Panc1 (cell line): Measurements from ENCODE around the gene DPYD. TPM values are rescaled to one million over a fixed set of nuclear protein-coding genes. Genes with fewer than 3 reads are reported as not detected.

ENCODE experiments used
- ATAC-seq: fragments of 200-7000 bp; cut with Tn5 transposase; 2 replicates; pipeline ENCODE4 v1.9.1; 2020; ENCODE audit warnings: mild to moderate bottlenecking, moderate library complexity
- BruUV-seq: library from RNA; stranded (reverse); fragments of 400-500 nt; replicated peaks from 2 replicates; lab custom pipeline; 2021; lab: Mats Ljungman, UMichigan
- CTCF ChIA-PET: fragments of 300-600 bp; sonication (Branson Sonifier 250); formaldehyde crosslinking; loops from one replicate; lab custom pipeline; 2022; ENCODE audit warnings: antibody characterized with exemption; lab: Charles Lee
- POLR2A ChIA-PET: fragments of 300-600 bp; sonication (Branson Sonifier 250); formaldehyde crosslinking; loops from one replicate; lab custom pipeline; 2022; ENCODE audit warnings: antibody characterized with exemption; lab: Charles Lee
- DNase-seq: peaks from one replicate; pipeline ENCODE4 v3.0.0-alpha.2; 2010; ENCODE audit warnings: low read depth, low spot score
- H3K27ac ChIP-seq: 2 replicates; pipeline ENCODE4 v1.5.1; 2011; ENCODE audit warnings: mild to moderate bottlenecking, low read length, inconsistent platforms
- H3K27me3 ChIP-seq: fragments of 200-500 bp; sonication (Bioruptor generic); 2 replicates; pipeline ENCODE4 v1.6.0; 2014; ENCODE audit warnings: low read length, inconsistent platforms; ENCODE audit not compliant: control insufficient read depth, insufficient read depth
- H3K36me3 ChIP-seq: fragments of 200-500 bp; sonication (Bioruptor generic); 2 replicates; pipeline ENCODE4 v1.5.1; 2014; ENCODE audit warnings: inconsistent platforms, mild to moderate bottlenecking, low read length, moderate library complexity; ENCODE audit not compliant: control insufficient read depth, insufficient read depth
- H3K4me1 ChIP-seq: 2 replicates; pipeline ENCODE4 v1.5.1; 2011; ENCODE audit warnings: inconsistent platforms, mild to moderate bottlenecking, low read length, moderate library complexity; ENCODE audit not compliant: control insufficient read depth, insufficient read depth
- H3K4me3 ChIP-seq, 2 experiments: 2 replicates each; pipeline ENCODE4 v1.5.1; 2011 to 2012; ENCODE audit warnings: low read depth in 2 of 2, low read length in 2 of 2, mild to moderate bottlenecking in 2 of 2, inconsistent platforms in 1 of 2, moderate library complexity in 1 of 2
- H3K9me3 ChIP-seq: fragments of 200-500 bp; sonication (Bioruptor generic); 2 replicates; pipeline ENCODE4 v1.5.1; 2014; ENCODE audit warnings: low read depth, mild to moderate bottlenecking, inconsistent platforms, low read length, moderate library complexity; ENCODE audit not compliant: control insufficient read depth, insufficient read depth
- POLR2AphosphoS5 ChIP-seq: IDR thresholded peaks from 2 replicates; pipeline ENCODE4 v1.6.1; 2012; ENCODE audit warnings: mild to moderate bottlenecking, low read depth, low read length, moderate library complexity
- REST ChIP-seq, 2 experiments: IDR thresholded peaks; 2 replicates each; pipeline ENCODE4 v1.6.1; 2011 to 2012; ENCODE audit warnings: low read depth in 2 of 2, control low read depth in 1 of 2, low read length in 1 of 2, mild to moderate bottlenecking in 1 of 2, moderate library complexity in 1 of 2; ENCODE audit not compliant: insufficient read depth in 1 of 2
- SIN3A ChIP-seq: IDR thresholded peaks from 2 replicates; pipeline ENCODE4 v1.6.1; 2012; ENCODE audit warnings: low read depth, mild to moderate bottlenecking, low read length, moderate library complexity, borderline replicate concordance; ENCODE audit not compliant: insufficient read depth
- TCF7L2 ChIP-seq: IDR thresholded peaks from 2 replicates; pipeline ENCODE4 v1.6.1; 2011; ENCODE audit warnings: mild to moderate bottlenecking, low read depth, low read length, inconsistent platforms
- in situ Hi-C: cut with HindIII; loops from 2 replicates; pipeline ENCODE4 v1.10.0; 2016; ENCODE audit warnings: low sequenced_read_pairs, low pct_unique_long_range_greater_than_20kb
- intact Hi-C: fragments of 100-400 bp; cut with micrococcal nuclease; formaldehyde crosslinking; loops from one replicate; pipeline ENCODE4 v1.10.0; 2022; ENCODE audit not compliant: unreplicated experiment
- total RNA-seq: library from RNA; stranded (reverse); gene quantifications from one replicate; pipeline ENCODE4 v1.2.1, GENCODE V29; 2021; ENCODE audit not compliant: unreplicated experiment
- TF ChIP-seq, protein P1 (sequence below): fragments of 450-650 bp; IDR thresholded peaks from 2 replicates; pipeline ENCODE4 v1.5.1; 2017; ENCODE audit warnings: mild to moderate bottlenecking

The DPYD gene
- total RNA-seq, 1 experiment from 2014 or later: 2.0 TPM

- TF ChIP-seq TCF7L2: no peak
- no peak for TF ChIP-seq REST (IDR thresholded peaks at IDR 0.05; ENCODE audit: insufficient read depth in 1 of 2, low read depth in 2 of 2, low read length in 1 of 2)
- TF ChIP-seq, protein P1, sequence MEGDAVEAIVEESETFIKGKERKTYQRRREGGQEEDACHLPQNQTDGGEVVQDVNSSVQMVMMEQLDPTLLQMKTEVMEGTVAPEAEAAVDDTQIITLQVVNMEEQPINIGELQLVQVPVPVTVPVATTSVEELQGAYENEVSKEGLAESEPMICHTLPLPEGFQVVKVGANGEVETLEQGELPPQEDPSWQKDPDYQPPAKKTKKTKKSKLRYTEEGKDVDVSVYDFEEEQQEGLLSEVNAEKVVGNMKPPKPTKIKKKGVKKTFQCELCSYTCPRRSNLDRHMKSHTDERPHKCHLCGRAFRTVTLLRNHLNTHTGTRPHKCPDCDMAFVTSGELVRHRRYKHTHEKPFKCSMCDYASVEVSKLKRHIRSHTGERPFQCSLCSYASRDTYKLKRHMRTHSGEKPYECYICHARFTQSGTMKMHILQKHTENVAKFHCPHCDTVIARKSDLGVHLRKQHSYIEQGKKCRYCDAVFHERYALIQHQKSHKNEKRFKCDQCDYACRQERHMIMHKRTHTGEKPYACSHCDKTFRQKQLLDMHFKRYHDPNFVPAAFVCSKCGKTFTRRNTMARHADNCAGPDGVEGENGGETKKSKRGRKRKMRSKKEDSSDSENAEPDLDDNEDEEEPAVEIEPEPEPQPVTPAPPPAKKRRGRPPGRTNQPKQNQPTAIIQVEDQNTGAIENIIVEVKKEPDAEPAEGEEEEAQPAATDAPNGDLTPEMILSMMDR: no peak
- TF ChIP-seq SIN3A: no peak
- no peak for TF ChIP-seq POLR2AphosphoS5
- Histone ChIP-seq H3K27me3 (no peaks in the 10 kb centered on the region), H3K36me3 (no peaks in the 10 kb centered on the region), H3K4me1 (no peaks in the 10 kb centered on the region), H3K4me3 (no peak overlapping the region), H3K27ac (no peak overlapping the region), H3K9me3 (no peaks in the 10 kb centered on the region)
- ChIA-PET CTCF (no interaction called here), POLR2A (no interaction called here)
- no TSS peak for BruUV-seq
- intact Hi-C loops (no loop called here), in situ Hi-C loops (no loop called here)
- DNase-seq (no peak), ATAC-seq (no peak)
These were observed 552.5 kb downstream of the DPYD start for GRCh38 chr1:97368296-97368695.

DNA sequence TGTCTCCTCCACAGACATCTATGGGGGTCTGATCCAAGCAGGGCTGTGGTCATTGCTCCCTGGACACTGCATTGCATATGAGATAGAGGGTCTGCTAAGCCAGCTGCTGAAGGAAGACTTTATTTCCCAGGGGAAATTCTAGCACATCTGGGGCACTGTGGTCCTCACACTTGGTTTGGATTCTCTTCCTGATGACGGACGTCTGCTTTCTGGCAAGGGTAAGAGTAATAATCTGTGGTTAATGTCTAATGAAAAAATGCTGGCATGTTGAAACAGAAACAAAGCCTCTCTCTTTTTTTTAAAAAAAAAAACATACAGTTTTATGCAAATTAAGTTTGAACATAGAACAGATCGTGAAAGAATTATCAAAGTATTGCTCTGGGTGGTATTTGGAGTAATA, 553.9 kb downstream of the DPYD start:
- CTCF ChIA-PET: no interaction called here
- in situ Hi-C loops (no loop called here), intact Hi-C loops (no loop called here)
- TF ChIP-seq, protein P1: no peak
- TF ChIP-seq SIN3A (no peak), TCF7L2 (no peak), REST (IDR thresholded peaks at IDR 0.05; ENCODE audit: insufficient read depth in 1 of 2, low read depth in 2 of 2, low read length in 1 of 2) (no peak), POLR2AphosphoS5 (no peak)
- Histone ChIP-seq H3K27me3 (no peaks in the 10 kb centered on the region), H3K27ac (no peak overlapping the region), H3K36me3 (no peaks in the 10 kb centered on the region), H3K9me3 (no peaks in the 10 kb centered on the region), H3K4me3 (no peak overlapping the region), H3K4me1 (no peaks in the 10 kb centered on the region)
- no TSS peak for BruUV-seq
- POLR2A ChIA-PET: no interaction called here
- ATAC-seq: no peak
- DNase-seq: no peak
